Measurements from ENCODE around the gene ANKRD63. TPM values are rescaled to one million over a fixed set of nuclear protein-coding genes. Genes with fewer than 3 reads are reported as not detected.

Gene ANKRD63
- total RNA-seq, 1 experiment from 2014 or later: 1.2 TPM

- TF ChIP-seq E2F1 (CRISPR knock-in tag; IDR thresholded peaks at IDR 0.05): no peak
- no peak for TF ChIP-seq MXD4 (CRISPR knock-in tag; IDR thresholded peaks at IDR 0.05; ENCODE audit: borderline replicate concordance)
- no peak for TF ChIP-seq GABPB1 (CRISPR knock-in tag; IDR thresholded peaks at IDR 0.05)
- TF ChIP-seq ZNF121 (CRISPR knock-in tag; IDR thresholded peaks at IDR 0.05): no peak
- TF ChIP-seq, protein P1, sequence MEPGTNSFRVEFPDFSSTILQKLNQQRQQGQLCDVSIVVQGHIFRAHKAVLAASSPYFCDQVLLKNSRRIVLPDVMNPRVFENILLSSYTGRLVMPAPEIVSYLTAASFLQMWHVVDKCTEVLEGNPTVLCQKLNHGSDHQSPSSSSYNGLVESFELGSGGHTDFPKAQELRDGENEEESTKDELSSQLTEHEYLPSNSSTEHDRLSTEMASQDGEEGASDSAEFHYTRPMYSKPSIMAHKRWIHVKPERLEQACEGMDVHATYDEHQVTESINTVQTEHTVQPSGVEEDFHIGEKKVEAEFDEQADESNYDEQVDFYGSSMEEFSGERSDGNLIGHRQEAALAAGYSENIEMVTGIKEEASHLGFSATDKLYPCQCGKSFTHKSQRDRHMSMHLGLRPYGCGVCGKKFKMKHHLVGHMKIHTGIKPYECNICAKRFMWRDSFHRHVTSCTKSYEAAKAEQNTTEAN (CRISPR knock-in tag; IDR thresholded peaks at IDR 0.05): no peak
These were observed 9.4 kb upstream of the ANKRD63 start (continued) for GRCh38 chr15:40292246-40292645.

DNA sequence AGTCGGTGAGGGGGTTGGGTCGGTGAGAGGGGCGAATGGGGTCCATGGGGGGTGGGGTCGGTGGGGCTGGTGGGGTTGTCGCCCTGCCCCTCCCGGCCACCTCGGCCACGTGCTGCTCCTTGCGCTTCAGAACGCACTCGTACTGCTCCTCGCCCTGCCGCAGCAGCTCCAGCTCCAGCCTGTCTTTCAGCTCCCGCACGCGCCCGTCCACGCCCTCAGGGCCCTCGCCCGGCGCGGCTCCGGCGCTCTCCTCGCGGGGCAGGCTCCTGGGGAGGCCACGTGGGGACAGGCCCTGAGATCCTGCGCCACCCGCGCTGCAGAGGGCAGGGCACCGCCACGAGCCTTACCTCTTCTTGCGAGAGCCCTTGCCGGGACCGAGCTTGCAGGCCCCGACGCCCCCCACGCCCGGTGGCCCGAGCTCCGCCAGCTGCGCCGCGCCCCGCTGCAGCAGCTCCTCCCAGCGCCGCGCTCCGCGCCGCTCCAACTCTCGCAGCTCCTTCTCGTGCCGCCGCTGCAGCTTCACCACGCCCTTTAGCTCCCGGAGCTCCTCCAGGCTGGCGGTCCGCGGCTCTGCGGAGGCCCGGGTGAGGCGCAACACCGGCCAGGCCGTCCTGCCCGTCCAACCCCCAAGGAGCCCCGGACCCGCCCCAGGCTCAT lies 8.2 kb upstream of the ANKRD63 start:
- Mint-ChIP-seq H3K27me3 (ENCODE audit: low read depth) (peaks cover 42% of the 10 kb centered on the region), H3K36me3 (no peaks in the 10 kb centered on the region), H3K4me3 (peak overlapping the region; percentile 56), H3K9me3 (no peaks in the 10 kb centered on the region), H3K4me1 (peaks cover 18% of the 10 kb centered on the region), H3K27ac (no peak overlapping the region)
- DNase-seq (ENCODE audit: low spot score): peak; percentile 69
- POLR2A ChIA-PET: interaction anchor here (0.9 to 1.4 kb wide), 5 partner anchors 10 to 130 kb away, joined by 3 to 6 read pairs (median 5); partner anchors contain the start of genes BUB1B and PLCB2
- CTCF ChIA-PET: interaction anchor here (0.6 to 13.0 kb wide), 26 partner anchors 8 to 255 kb away, joined by 3 to 341 read pairs (median 6); partner anchors contain the start of genes ANKRD63, CCDC9B, INAFM2 and PLCB2
- peak; percentile 76 for ATAC-seq
- TF ChIP-seq, protein P2, sequence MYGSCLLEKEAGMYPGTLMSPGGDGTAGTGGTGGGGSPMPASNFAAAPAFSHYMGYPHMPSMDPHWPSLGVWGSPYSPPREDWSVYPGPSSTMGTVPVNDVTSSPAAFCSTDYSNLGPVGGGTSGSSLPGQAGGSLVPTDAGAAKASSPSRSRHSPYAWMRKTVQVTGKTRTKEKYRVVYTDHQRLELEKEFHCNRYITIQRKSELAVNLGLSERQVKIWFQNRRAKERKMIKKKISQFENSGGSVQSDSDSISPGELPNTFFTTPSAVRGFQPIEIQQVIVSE (CRISPR knock-in tag; IDR thresholded peaks at IDR 0.05; ENCODE audit: borderline replicate concordance): no peak
- TF ChIP-seq ESRRA (CRISPR knock-in tag; IDR thresholded peaks at IDR 0.05; ENCODE audit: borderline replicate concordance) (no peak), JUN (CRISPR knock-in tag; IDR thresholded peaks at IDR 0.05) (peak; percentile 79), ZNF138 (CRISPR knock-in tag; conservative IDR thresholded peaks at IDR 0.05) (0 out of 2 replicates have a peak, but pooled peaks have one; percentile 18), NFYB (CRISPR knock-in tag; conservative IDR thresholded peaks at IDR 0.05; ENCODE audit: low read depth) (no peak; the same call in 1 of the 2 replicates), ZNF121 (CRISPR knock-in tag; IDR thresholded peaks at IDR 0.05) (peak; percentile 44; the same call in 1 of the 2 replicates), ETV6 (CRISPR knock-in tag; IDR thresholded peaks at IDR 0.05) (peak; percentile 47; the same call in 1 of the 2 replicates), GABPB1 (CRISPR knock-in tag; IDR thresholded peaks at IDR 0.05) (no peak), NFE2L1 (CRISPR knock-in tag; IDR thresholded peaks at IDR 0.05) (peak; percentile 86), RORB (CRISPR knock-in tag; IDR thresholded peaks at IDR 0.05) (no peak), IRF2 (CRISPR knock-in tag; IDR thresholded peaks at IDR 0.05; ENCODE audit: borderline replicate concordance, low read depth) (0 out of 2 replicates have a peak, but pooled peaks have one; percentile 70), SMAD4 (CRISPR knock-in tag; IDR thresholded peaks at IDR 0.05) (peak; percentile 58), FOXJ3 (CRISPR knock-in tag; IDR thresholded peaks at IDR 0.05; ENCODE audit: borderline replicate concordance) (no peak), USF1 (CRISPR knock-in tag; IDR thresholded peaks at IDR 0.05) (peak; percentile 69; the same call in 1 of the 2 replicates), CBFB (CRISPR knock-in tag; IDR thresholded peaks at IDR 0.05; ENCODE audit: low read depth) (no peak), TEAD1 (CRISPR knock-in tag; IDR thresholded peaks at IDR 0.05) (peak; percentile 42; the same call in 1 of the 2 replicates), TCF7 (CRISPR knock-in tag; IDR thresholded peaks at IDR 0.05; ENCODE audit: low read depth) (peak; percentile 92), ZNF281 (CRISPR knock-in tag; IDR thresholded peaks at IDR 0.05) (no peak), FOXP1 (CRISPR knock-in tag; IDR thresholded peaks at IDR 0.05; ENCODE audit: borderline replicate concordance) (peak; percentile 94)
- TF ChIP-seq, protein P3, sequence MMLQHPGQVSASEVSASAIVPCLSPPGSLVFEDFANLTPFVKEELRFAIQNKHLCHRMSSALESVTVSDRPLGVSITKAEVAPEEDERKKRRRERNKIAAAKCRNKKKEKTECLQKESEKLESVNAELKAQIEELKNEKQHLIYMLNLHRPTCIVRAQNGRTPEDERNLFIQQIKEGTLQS (CRISPR knock-in tag; conservative IDR thresholded peaks at IDR 0.05): peak; percentile 75
- TF ChIP-seq, protein P4, sequence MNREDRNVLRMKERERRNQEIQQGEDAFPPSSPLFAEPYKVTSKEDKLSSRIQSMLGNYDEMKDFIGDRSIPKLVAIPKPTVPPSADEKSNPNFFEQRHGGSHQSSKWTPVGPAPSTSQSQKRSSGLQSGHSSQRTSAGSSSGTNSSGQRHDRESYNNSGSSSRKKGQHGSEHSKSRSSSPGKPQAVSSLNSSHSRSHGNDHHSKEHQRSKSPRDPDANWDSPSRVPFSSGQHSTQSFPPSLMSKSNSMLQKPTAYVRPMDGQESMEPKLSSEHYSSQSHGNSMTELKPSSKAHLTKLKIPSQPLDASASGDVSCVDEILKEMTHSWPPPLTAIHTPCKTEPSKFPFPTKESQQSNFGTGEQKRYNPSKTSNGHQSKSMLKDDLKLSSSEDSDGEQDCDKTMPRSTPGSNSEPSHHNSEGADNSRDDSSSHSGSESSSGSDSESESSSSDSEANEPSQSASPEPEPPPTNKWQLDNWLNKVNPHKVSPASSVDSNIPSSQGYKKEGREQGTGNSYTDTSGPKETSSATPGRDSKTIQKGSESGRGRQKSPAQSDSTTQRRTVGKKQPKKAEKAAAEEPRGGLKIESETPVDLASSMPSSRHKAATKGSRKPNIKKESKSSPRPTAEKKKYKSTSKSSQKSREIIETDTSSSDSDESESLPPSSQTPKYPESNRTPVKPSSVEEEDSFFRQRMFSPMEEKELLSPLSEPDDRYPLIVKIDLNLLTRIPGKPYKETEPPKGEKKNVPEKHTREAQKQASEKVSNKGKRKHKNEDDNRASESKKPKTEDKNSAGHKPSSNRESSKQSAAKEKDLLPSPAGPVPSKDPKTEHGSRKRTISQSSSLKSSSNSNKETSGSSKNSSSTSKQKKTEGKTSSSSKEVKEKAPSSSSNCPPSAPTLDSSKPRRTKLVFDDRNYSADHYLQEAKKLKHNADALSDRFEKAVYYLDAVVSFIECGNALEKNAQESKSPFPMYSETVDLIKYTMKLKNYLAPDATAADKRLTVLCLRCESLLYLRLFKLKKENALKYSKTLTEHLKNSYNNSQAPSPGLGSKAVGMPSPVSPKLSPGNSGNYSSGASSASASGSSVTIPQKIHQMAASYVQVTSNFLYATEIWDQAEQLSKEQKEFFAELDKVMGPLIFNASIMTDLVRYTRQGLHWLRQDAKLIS (CRISPR knock-in tag; IDR thresholded peaks at IDR 0.05; ENCODE audit: borderline replicate concordance): no peak
